ENCODE measurements around the gene SCARB2. TPM values are rescaled to one million over a fixed set of nuclear protein-coding genes. Genes with fewer than 3 reads are reported as not detected.

Gene SCARB2
- total and polyA plus RNA-seq, 2 experiments from 2014 or later, result 17.7 to 41.0 TPM

GRCh38 chr4:76207549-76207948 is 6.1 kb downstream of the SCARB2 start:
- no peak for DNase-seq (ENCODE audit: low spot score)
- Histone ChIP-seq H3K9me2 (ENCODE audit: insufficient read depth) (no peaks in the 10 kb centered on the region), H4K20me1 (replicated peaks; ENCODE audit: insufficient read depth) (peaks cover 11% of the 10 kb centered on the region; the same call in 1 of the 2 replicates), H3K79me2 (replicated peaks; ENCODE audit: insufficient read depth) (peaks cover 60% of the 10 kb centered on the region), H3K4me1 (ENCODE audit: insufficient read depth) (peaks cover 13% of the 10 kb centered on the region), H3K36me3 (ENCODE audit: insufficient read depth) (no peaks in the 10 kb centered on the region), H2AFZ (no peak overlapping the region), H3K4me2 (no peak overlapping the region), H3K27me3 (ENCODE audit: insufficient read depth) (no peaks in the 10 kb centered on the region), H3F3A (replicated peaks; ENCODE audit: low read depth) (no peaks in the 10 kb centered on the region), H3K4me3 (no peak overlapping the region), H3K27ac (ENCODE audit: low read depth) (no peak overlapping the region)
- H3K4me3 Mint-ChIP-seq, result no peak overlapping the region
- TF ChIP-seq CREB1 (CRISPR knock-in tag; IDR thresholded peaks at IDR 0.05; ENCODE audit: low read depth) (no peak), ZNF462 (CRISPR knock-in tag; IDR thresholded peaks at IDR 0.05) (no peak), JUNB (IDR thresholded peaks at IDR 0.05; ENCODE audit: unreplicated experiment) (no peak)
- H3K9me3 Mint-ChIP-seq, result no peaks in the 10 kb centered on the region
- no peaks in the 10 kb centered on the region for H3K36me3 Mint-ChIP-seq (ENCODE audit: low read depth)
- peaks cover 15% of the 10 kb centered on the region for H3K4me1 Mint-ChIP-seq
- no peak overlapping the region for H3K27ac Mint-ChIP-seq
- ATAC-seq, result no peak
- H3K27me3 Mint-ChIP-seq (ENCODE audit: insufficient read depth, low read depth, poor library complexity), result no peaks in the 10 kb centered on the region

- Histone ChIP-seq H3K27me3 (ENCODE audit: insufficient read depth) (no peaks in the 10 kb centered on the region), H3K4me2 (no peak overlapping the region), H3K79me2 (replicated peaks; ENCODE audit: insufficient read depth) (peaks cover 50% of the 10 kb centered on the region), H3F3A (replicated peaks; ENCODE audit: low read depth) (no peaks in the 10 kb centered on the region), H3K36me3 (ENCODE audit: insufficient read depth) (no peaks in the 10 kb centered on the region), H3K4me3 (no peak overlapping the region), H3K9me2 (ENCODE audit: insufficient read depth) (no peaks in the 10 kb centered on the region), H3K4me1 (ENCODE audit: insufficient read depth) (peaks cover 3% of the 10 kb centered on the region; the same call in 1 of the 2 replicates), H4K20me1 (replicated peaks; ENCODE audit: insufficient read depth) (0 out of 2 replicates have a peak, but pooled peaks cover 11% of the 10 kb centered on the region), H2AFZ (no peak overlapping the region), H3K27ac (ENCODE audit: low read depth) (no peak overlapping the region)
- Mint-ChIP-seq H3K27ac (no peak overlapping the region), H3K4me3 (no peak overlapping the region), H3K9me3 (no peaks in the 10 kb centered on the region), H3K36me3 (ENCODE audit: low read depth) (no peaks in the 10 kb centered on the region), H3K4me1 (peaks cover 8% of the 10 kb centered on the region), H3K27me3 (ENCODE audit: insufficient read depth, low read depth, poor library complexity) (no peaks in the 10 kb centered on the region)
- DNase-seq (ENCODE audit: low spot score) (no peak), ATAC-seq (no peak)
- TF ChIP-seq REST (IDR thresholded peaks at IDR 0.05; ENCODE audit: unreplicated experiment) (no peak), ZNF331 (CRISPR knock-in tag; IDR thresholded peaks at IDR 0.05; ENCODE audit: low read depth) (no peak), CTCF (conservative IDR thresholded peaks at IDR 0.05; ENCODE audit: low read depth in 2 of 2) (no peak), POLR2AphosphoS5 (IDR thresholded peaks at IDR 0.05; ENCODE audit: low read depth) (no peak), CREB1 (CRISPR knock-in tag; IDR thresholded peaks at IDR 0.05; ENCODE audit: low read depth) (no peak), EZH2phosphoT487 (IDR thresholded peaks at IDR 0.05; ENCODE audit: unreplicated experiment) (no peak), EZH2 (IDR thresholded peaks at IDR 0.05; ENCODE audit: low read depth, unreplicated experiment) (no peak), STAT1 (IDR thresholded peaks at IDR 0.05; ENCODE audit: unreplicated experiment) (no peak)
These were observed 7.2 kb downstream of the SCARB2 start for GRCh38 chr4:76206222-76206942.
